ENCODE measurements around the gene GUCA1A. TPM values are rescaled to one million over a fixed set of nuclear protein-coding genes. Genes with fewer than 3 reads are reported as not detected.
"Not testable (repeated sequence)": the region's sequence is repeated elsewhere in the genome, so short reads cannot be mapped to it uniquely, and the experiment has no call there.

The GUCA1A gene
- total RNA-seq, 1 donor from 2014 or later, result not detected

DNA sequence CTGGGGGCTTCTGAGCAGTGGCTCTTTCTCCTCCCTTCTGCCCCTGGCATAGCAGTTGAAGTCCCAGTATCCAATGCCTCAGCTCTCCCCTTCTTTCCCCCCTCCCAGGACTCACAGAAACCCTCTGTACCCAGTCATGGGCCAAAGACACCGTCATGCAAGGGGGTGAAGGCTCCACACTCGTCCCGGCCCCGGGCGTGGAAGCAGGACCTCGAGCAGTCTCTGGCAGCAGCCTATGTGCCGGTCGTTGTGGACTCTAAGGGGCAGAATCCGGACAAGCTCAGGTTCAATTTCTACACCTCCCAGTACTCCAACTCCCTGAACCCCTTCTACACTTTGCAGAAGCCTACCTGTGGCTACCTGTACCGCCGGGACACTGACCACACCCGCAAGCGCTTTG is 10.4 kb upstream of the GUCA1A start:
- TF ChIP-seq, protein P1, sequence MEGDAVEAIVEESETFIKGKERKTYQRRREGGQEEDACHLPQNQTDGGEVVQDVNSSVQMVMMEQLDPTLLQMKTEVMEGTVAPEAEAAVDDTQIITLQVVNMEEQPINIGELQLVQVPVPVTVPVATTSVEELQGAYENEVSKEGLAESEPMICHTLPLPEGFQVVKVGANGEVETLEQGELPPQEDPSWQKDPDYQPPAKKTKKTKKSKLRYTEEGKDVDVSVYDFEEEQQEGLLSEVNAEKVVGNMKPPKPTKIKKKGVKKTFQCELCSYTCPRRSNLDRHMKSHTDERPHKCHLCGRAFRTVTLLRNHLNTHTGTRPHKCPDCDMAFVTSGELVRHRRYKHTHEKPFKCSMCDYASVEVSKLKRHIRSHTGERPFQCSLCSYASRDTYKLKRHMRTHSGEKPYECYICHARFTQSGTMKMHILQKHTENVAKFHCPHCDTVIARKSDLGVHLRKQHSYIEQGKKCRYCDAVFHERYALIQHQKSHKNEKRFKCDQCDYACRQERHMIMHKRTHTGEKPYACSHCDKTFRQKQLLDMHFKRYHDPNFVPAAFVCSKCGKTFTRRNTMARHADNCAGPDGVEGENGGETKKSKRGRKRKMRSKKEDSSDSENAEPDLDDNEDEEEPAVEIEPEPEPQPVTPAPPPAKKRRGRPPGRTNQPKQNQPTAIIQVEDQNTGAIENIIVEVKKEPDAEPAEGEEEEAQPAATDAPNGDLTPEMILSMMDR (IDR thresholded peaks at IDR 0.05), result no peak
- peaks cover 17% of the 10 kb centered on the region for H3K27me3 Mint-ChIP-seq (ENCODE audit: unreplicated experiment)
- H3K4me1 Mint-ChIP-seq (ENCODE audit: unreplicated experiment), result peaks cover 15% of the 10 kb centered on the region
- H3K9me3 Mint-ChIP-seq (ENCODE audit: unreplicated experiment), result no peaks in the 10 kb centered on the region
- no peak for DNase-seq (ENCODE audit: extremely low spot score, unreplicated experiment)
- no peak overlapping the region for H3K27ac Mint-ChIP-seq (ENCODE audit: unreplicated experiment)
- H3K36me3 Mint-ChIP-seq (ENCODE audit: unreplicated experiment), result no peaks in the 10 kb centered on the region
- no peak overlapping the region for H3K4me3 Mint-ChIP-seq (ENCODE audit: unreplicated experiment)

DNA sequence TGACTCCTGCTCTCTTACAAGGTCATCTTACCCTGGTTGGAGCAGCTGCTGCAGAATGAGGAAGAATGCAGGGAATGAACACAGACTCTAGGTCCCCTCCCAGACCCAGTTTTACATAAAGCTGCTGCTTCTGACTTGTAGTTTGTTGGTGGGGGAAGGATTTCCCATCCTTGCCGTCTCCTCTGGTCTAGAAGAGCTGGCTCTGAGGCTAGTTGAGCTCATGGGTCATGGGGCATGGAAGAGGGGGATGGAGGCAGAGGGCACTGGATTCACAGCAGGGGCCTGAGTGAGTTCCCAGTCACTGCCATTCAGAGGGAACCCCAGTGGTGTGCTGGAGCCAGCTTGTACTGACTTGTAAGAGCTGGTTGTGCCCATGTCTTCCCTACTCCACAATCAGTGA is 9.2 kb upstream of the GUCA1A start:
- Mint-ChIP-seq H3K27ac (ENCODE audit: unreplicated experiment) (peak overlapping the region; percentile 68), H3K9me3 (ENCODE audit: unreplicated experiment) (no peaks in the 10 kb centered on the region), H3K4me1 (ENCODE audit: unreplicated experiment) (peaks cover 10% of the 10 kb centered on the region), H3K36me3 (ENCODE audit: unreplicated experiment) (no peaks in the 10 kb centered on the region), H3K27me3 (ENCODE audit: unreplicated experiment) (peaks cover 20% of the 10 kb centered on the region), H3K4me3 (ENCODE audit: unreplicated experiment) (no peak overlapping the region)
- TF ChIP-seq, protein P1 (IDR thresholded peaks at IDR 0.05), result no peak
- DNase-seq (ENCODE audit: extremely low spot score, unreplicated experiment), result no peak

DNA sequence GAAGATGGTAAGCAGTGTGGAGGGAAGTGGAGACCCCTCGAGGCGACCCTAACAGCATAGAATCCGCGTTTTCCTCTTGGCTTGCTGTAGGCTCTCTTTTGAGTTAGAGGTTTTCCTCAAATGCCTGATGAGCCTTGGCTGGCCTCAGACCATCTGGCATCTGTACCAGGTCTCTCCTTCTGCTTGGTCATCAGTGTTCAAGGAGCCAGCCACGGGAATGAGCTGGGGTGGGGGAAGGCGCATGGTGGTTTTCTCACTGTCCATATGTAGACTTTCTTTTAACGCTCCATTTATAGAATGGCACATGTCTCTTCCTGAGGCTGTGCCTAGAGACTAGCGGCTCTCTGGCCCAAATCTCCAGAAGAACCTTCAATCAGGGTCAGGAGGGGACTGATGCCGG is 8.1 kb upstream of the GUCA1A start:
- TF ChIP-seq, protein P1 (IDR thresholded peaks at IDR 0.05), result no peak
- Mint-ChIP-seq H3K4me3 (ENCODE audit: unreplicated experiment) (no peak overlapping the region), H3K27me3 (ENCODE audit: unreplicated experiment) (peaks cover 20% of the 10 kb centered on the region), H3K4me1 (ENCODE audit: unreplicated experiment) (peaks cover 10% of the 10 kb centered on the region), H3K9me3 (ENCODE audit: unreplicated experiment) (no peaks in the 10 kb centered on the region), H3K27ac (ENCODE audit: unreplicated experiment) (no peak overlapping the region), H3K36me3 (ENCODE audit: unreplicated experiment) (no peaks in the 10 kb centered on the region)
- no peak for DNase-seq (ENCODE audit: extremely low spot score, unreplicated experiment)

DNA sequence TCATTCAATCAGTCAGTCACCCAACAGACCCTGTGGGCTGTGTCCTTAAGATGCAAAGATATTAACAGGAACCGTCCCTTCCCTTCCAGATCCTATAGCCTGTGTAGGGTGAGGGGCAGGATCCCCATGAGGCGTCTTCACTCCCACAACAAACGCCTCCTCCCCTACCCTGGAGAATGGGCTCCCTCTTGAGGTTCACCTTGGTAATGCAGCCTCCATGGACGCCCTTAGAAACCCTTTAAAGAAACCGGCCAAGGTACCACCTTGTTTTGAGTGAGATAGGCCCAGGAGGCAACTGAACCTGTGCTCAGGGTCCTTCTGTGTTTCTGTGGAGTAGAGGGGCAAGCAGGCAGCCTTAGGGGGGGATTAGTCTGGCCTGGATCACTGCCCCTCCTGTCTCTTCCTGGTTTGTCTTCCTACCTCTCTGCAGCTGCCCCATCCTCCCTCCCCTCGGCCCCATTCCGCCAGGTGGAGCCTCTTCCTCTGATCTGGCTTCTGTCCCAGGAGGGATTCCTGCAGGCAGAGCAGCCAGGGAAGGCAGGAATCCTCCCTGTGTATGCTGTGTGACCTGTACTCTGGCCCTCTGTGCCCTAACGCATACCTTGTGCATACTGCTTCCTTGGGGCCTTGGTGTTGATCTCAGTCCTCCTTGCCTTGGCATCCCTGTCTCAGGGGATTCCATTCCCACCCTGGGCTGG is 6.6 kb upstream of the GUCA1A start:
- DNase-seq (ENCODE audit: extremely low spot score, unreplicated experiment), result peak; percentile 89
- Mint-ChIP-seq H3K4me3 (ENCODE audit: unreplicated experiment) (no peak overlapping the region), H3K9me3 (ENCODE audit: unreplicated experiment) (no peaks in the 10 kb centered on the region), H3K36me3 (ENCODE audit: unreplicated experiment) (no peaks in the 10 kb centered on the region), H3K27me3 (ENCODE audit: unreplicated experiment) (peaks cover 5% of the 10 kb centered on the region), H3K27ac (ENCODE audit: unreplicated experiment) (no peak overlapping the region), H3K4me1 (ENCODE audit: unreplicated experiment) (peaks cover 10% of the 10 kb centered on the region)
- TF ChIP-seq, protein P1 (IDR thresholded peaks at IDR 0.05), result peak; percentile 93

DNA sequence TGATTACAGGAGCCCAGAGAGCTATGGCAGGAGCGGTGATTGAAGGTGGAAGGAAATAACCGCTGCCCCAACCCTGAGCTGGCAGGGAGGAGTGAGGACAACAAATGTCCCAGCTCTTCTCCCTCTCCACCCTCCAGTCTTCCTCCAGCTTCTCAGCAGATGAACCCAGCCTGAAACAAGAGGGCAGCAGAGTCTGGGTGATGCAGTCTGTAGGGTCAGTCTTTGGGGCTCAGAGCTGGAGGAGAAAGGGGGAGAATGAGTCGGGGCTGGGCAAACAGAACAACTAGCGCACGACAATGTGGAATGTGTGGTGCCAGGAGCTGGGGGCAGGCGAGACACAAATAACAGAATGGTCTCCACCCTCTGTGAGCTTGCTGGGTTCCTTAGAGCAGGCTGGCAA is 4.5 kb upstream of the GUCA1A start:
- H3K4me1 Mint-ChIP-seq (ENCODE audit: unreplicated experiment), result peaks cover 10% of the 10 kb centered on the region
- H3K4me3 Mint-ChIP-seq (ENCODE audit: unreplicated experiment), result no peak overlapping the region
- no peak for DNase-seq (ENCODE audit: extremely low spot score, unreplicated experiment)
- H3K36me3 Mint-ChIP-seq (ENCODE audit: unreplicated experiment), result no peaks in the 10 kb centered on the region
- no peak overlapping the region for H3K27ac Mint-ChIP-seq (ENCODE audit: unreplicated experiment)
- no peaks in the 10 kb centered on the region for H3K9me3 Mint-ChIP-seq (ENCODE audit: unreplicated experiment)
- TF ChIP-seq, protein P1 (IDR thresholded peaks at IDR 0.05), result no peak
- peaks cover 3% of the 10 kb centered on the region for H3K27me3 Mint-ChIP-seq (ENCODE audit: unreplicated experiment)

DNA sequence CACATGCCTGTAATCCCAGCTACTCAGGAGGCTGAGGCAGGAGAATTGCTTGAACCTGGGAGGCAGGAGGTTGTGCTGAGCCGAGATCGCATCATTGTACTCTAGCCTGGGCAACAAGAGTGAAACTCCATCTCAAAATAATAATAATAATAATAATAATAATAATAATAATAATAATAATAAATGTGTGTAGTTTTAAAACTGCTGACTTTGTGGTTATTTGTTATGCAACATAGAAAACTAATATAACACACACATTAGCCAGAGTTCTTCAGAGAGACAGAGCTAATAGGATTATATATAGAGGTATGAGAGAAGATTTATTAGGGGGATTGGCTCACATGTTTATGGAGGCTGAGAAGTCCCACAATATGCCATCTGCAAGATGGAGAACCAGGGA is 3.4 kb upstream of the GUCA1A start:
- not testable (repeated sequence) for H3K27me3 Mint-ChIP-seq (ENCODE audit: unreplicated experiment); H3K27ac Mint-ChIP-seq (ENCODE audit: unreplicated experiment); H3K4me1 Mint-ChIP-seq (ENCODE audit: unreplicated experiment); H3K9me3 Mint-ChIP-seq (ENCODE audit: unreplicated experiment); DNase-seq (ENCODE audit: extremely low spot score, unreplicated experiment); H3K36me3 Mint-ChIP-seq (ENCODE audit: unreplicated experiment); H3K4me3 Mint-ChIP-seq (ENCODE audit: unreplicated experiment)

Measured in osteocyte (in vitro differentiated cells).